GM13976 (cell line): ENCODE results near the gene GFPT2.
"Not testable (repeated sequence)": the region's sequence is repeated elsewhere in the genome, so short reads cannot be mapped to it uniquely, and the experiment has no call there.

ENCODE experiments used
- DNase-seq: peaks from one replicate; pipeline ENCODE4 v3.0.0; 2012; ENCODE audit warnings: low spot score
- CTCF ChIP-seq: IDR thresholded peaks from 2 replicates; pipeline ENCODE4 v1.5.1; 2012; ENCODE audit warnings: borderline replicate concordance, mild to moderate bottlenecking; ENCODE audit not compliant: insufficient read depth; ENCODE audit errors: extremely low read depth, missing control alignments, control extremely low read depth
- in situ Hi-C: fragments of 300-500 bp; cut with MboI; formaldehyde crosslinking; loops from one replicate; pipeline ENCODE4 v1.12.0; 2022; ENCODE audit warnings: low sequenced_read_pairs, mixed read lengths, inconsistent platforms; ENCODE audit not compliant: unreplicated experiment

Gene GFPT2

GRCh38 chr5:180303226-180304015 lies 49.7 kb downstream of the GFPT2 start:
- TF ChIP-seq CTCF, result no peak
- in situ Hi-C loops, result no loop called here
- DNase-seq, result no peak

GRCh38 chr5:180302256-180302655 lies 50.9 kb downstream of the GFPT2 start:
- no peak for TF ChIP-seq CTCF
- DNase-seq, result no peak
- in situ Hi-C loops, result no loop called here

GRCh38 chr5:180301253-180301652 lies 51.9 kb downstream of the GFPT2 start:
- no peak for DNase-seq
- no peak for TF ChIP-seq CTCF
- in situ Hi-C loops, result no loop called here

GRCh38 chr5:180299526-180299925 lies 53.6 kb downstream of the GFPT2 start:
- in situ Hi-C loops, result no loop called here
- TF ChIP-seq CTCF, result no peak
- no peak for DNase-seq

- in situ Hi-C loops, DNase-seq: not testable (repeated sequence)
Observed at GRCh38 chr5:180299014-180299413, 54.1 kb downstream of the GFPT2 start.

GRCh38 chr5:180297587-180298282 lies 55.4 kb downstream of the GFPT2 start:
- DNase-seq, result no peak
- no peak for TF ChIP-seq CTCF
- in situ Hi-C loops, result no loop called here

GRCh38 chr5:180296771-180297170 lies 56.4 kb downstream of the GFPT2 start:
- in situ Hi-C loops, result no loop called here
- no peak for DNase-seq
- TF ChIP-seq CTCF, result no peak
